NCI-H2196 (cell line): Measurements from ENCODE around the gene LRP6.
"Not testable (repeated sequence)": the region's sequence is repeated elsewhere in the genome, so short reads cannot be mapped to it uniquely, and the experiment has no call there.

Source experiments
- DNase-seq: peaks from one replicate; lab custom pipeline; 2025; ENCODE audit not compliant: unreplicated experiment; lab: John Stamatoyannopoulos, UW

LRP6 gene

GRCh38 chr12:12127304-12127703, 139.5 kb downstream of the LRP6 start:
- no peak for DNase-seq

- no peak for DNase-seq
These were observed 140.3 kb downstream of the LRP6 start for GRCh38 chr12:12126551-12126950.

GRCh38 chr12:12123036-12123604, 143.7 kb downstream of the LRP6 start:
- no peak for DNase-seq

- DNase-seq, result no peak
These were observed 145.8 kb downstream of the LRP6 start for GRCh38 chr12:12121061-12121460.

GRCh38 chr12:12116677-12117076, 150.2 kb downstream of the LRP6 start:
- no peak for DNase-seq

GRCh38 chr12:12115514-12115913, 151.3 kb downstream of the LRP6 start:
- no peak for DNase-seq

GRCh38 chr12:12110923-12111555, 155.8 kb downstream of the LRP6 start:
- not testable (repeated sequence) for DNase-seq

- DNase-seq, result no peak
These were observed 158.3 kb downstream of the LRP6 start for GRCh38 chr12:12108441-12109058.

- DNase-seq, result no peak
These were observed 159.2 kb downstream of the LRP6 start for GRCh38 chr12:12107678-12108077.

- no peak for DNase-seq
These were observed 167.7 kb downstream of the LRP6 start for GRCh38 chr12:12099102-12099501.

GRCh38 chr12:12098691-12099015, 168.2 kb downstream of the LRP6 start:
- no peak for DNase-seq

- no peak for DNase-seq
These were observed 168.8 kb downstream of the LRP6 start for GRCh38 chr12:12097891-12098690.

- DNase-seq, result no peak
These were observed 171.8 kb downstream of the LRP6 start for GRCh38 chr12:12095021-12095420.

GRCh38 chr12:12094481-12094880, 172.4 kb downstream of the LRP6 start:
- no peak for DNase-seq

- DNase-seq, result peak; percentile 86
These were observed 174.7 kb downstream of the LRP6 start for GRCh38 chr12:12091977-12092663.

GRCh38 chr12:12091071-12091470, 175.8 kb downstream of the LRP6 start:
- no peak for DNase-seq

GRCh38 chr12:12088761-12089160, 178.1 kb downstream of the LRP6 start:
- DNase-seq, result no peak

GRCh38 chr12:12088147-12088546, 178.7 kb downstream of the LRP6 start:
- no peak for DNase-seq

GRCh38 chr12:12087693-12088034, 179.2 kb downstream of the LRP6 start:
- DNase-seq, result no peak

GRCh38 chr12:12086973-12087692, 179.7 kb downstream of the LRP6 start:
- no peak for DNase-seq

GRCh38 chr12:12086362-12086761, 180.5 kb downstream of the LRP6 start:
- DNase-seq, result no peak
